ENCODE results near the gene APP.

The APP gene

DNA sequence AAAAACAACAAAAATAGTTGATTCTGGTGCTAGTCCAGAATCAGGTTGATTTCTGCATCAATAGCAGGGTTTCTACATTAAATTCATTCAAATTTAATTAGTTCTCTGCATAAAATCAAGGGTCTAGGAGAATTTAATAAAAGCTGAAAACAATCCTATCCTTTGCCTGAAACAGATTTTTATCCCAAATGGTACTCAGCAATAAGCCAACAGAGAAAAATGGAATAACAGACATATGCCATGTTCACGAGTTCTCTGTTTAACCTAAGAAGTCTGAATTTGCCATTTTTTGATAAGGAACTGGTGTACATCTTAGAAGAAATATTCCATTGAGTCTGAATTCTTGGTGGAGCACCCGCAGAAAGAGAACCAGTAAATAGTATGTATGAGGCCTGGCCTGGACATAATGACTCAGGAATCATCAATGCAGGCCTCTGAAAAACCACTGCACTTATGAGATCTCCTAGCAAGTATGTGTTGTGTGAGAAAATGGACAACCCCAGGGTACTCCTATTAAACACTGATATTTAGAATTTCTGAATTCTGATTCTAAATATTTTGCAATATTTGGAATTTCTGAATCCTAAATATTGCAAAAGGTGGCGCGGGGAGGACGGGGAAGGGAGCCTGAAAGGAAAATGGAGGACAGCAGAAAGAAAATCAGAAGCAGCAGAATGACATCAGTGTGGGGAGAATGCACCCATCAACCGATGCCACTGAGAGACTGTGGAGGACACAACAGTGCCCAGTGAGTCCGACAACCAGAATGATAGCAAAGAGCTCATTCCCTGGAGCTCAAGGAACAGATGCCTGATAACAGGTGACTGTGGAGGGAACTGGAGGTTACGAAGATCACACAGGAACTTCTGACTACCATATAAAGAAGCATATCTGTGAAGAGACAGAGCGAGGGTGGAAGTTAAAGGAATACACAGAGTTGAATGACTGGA lies 97.6 kb downstream of the APP start:
- DNase-seq (ENCODE audit: insufficient read length) (no peak), FAIRE-seq (no peak)
- TF ChIP-seq POLR2A (IDR thresholded peaks at IDR 0.05; ENCODE audit: low read depth, low read length) (no peak), TAF1 (IDR thresholded peaks at IDR 0.05; ENCODE audit: borderline replicate concordance, low read depth, low read length) (no peak), POLR2AphosphoS5 (IDR thresholded peaks at IDR 0.05; ENCODE audit: low read depth, low read length) (no peak)

DNA sequence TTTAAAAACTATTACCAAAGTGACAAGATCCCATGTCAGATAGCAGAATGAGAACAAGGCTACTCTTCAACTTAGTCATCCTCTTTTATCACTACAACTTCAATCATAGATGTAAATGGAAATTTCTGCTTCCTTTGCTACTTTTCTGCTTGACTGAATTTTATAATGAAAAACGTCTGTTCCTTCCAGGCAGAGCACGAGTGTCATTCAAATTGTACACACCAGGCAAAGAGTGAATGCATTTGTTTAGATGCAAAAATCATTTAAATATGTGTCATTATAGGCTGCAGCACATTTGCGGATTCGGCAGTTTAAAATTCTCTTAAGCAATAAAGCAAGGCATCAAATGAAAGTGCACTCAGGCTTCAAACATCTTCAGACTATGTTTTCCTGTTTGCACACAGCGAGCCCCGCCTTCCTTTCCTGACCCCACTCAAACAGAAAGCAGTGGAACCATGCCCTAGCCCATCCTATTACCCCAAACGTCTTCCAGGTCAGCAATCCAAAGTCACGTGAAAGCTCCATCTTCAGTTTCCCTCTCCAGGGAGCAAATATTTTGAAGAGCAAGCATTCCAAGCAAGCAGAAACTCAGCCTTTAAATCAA lies 99.6 kb downstream of the APP start:
- no peak for TF ChIP-seq POLR2A (IDR thresholded peaks at IDR 0.05; ENCODE audit: low read depth, low read length)
- no peak for TF ChIP-seq POLR2AphosphoS5 (IDR thresholded peaks at IDR 0.05; ENCODE audit: low read depth, low read length)
- TF ChIP-seq TAF1 (IDR thresholded peaks at IDR 0.05; ENCODE audit: borderline replicate concordance, low read depth, low read length) = no peak
- FAIRE-seq (peak; percentile 77), DNase-seq (ENCODE audit: insufficient read length) (no peak)

DNA sequence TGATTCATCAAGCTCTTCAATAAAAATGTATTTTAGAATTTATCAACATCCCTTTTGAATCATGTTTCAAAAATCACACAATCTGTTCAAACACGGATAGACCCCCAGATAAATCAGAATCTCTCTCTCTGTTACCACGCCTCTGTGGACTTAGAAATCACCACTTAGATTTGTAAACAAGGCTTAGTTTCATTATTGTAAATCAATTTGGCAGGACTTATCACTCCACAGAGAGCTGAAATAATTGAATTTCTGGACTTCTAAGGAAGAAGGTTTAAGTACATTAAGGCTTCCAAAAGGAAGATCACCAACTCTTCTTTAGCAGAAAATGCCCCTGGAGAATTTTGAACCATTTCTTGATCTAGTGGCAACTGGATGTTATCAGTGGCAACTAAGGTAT lies 100.4 kb downstream of the APP start:
- peak; percentile 72 for FAIRE-seq
- TF ChIP-seq POLR2AphosphoS5 (IDR thresholded peaks at IDR 0.05; ENCODE audit: low read depth, low read length) (no peak), POLR2A (IDR thresholded peaks at IDR 0.05; ENCODE audit: low read depth, low read length) (no peak), TAF1 (IDR thresholded peaks at IDR 0.05; ENCODE audit: borderline replicate concordance, low read depth, low read length) (no peak)

GRCh38 chr21:26068776-26069175 lies 101.8 kb downstream of the APP start:
- DNase-seq (ENCODE audit: insufficient read length) (no peak), FAIRE-seq (no peak)
- TF ChIP-seq TAF1 (IDR thresholded peaks at IDR 0.05; ENCODE audit: borderline replicate concordance, low read depth, low read length) (no peak), POLR2A (IDR thresholded peaks at IDR 0.05; ENCODE audit: low read depth, low read length) (no peak), POLR2AphosphoS5 (IDR thresholded peaks at IDR 0.05; ENCODE audit: low read depth, low read length) (no peak)

More for the DNA sequence above, 100.4 kb downstream of the APP start:
- DNase-seq (ENCODE audit: insufficient read length) = no peak

GRCh38 chr21:26067836-26068594 lies 102.6 kb downstream of the APP start:
- FAIRE-seq (peak; percentile 36), DNase-seq (ENCODE audit: insufficient read length) (no peak)
- TF ChIP-seq POLR2A (IDR thresholded peaks at IDR 0.05; ENCODE audit: low read depth, low read length) (no peak), POLR2AphosphoS5 (IDR thresholded peaks at IDR 0.05; ENCODE audit: low read depth, low read length) (no peak), TAF1 (IDR thresholded peaks at IDR 0.05; ENCODE audit: borderline replicate concordance, low read depth, low read length) (no peak)

GRCh38 chr21:26064506-26064905 lies 106.1 kb downstream of the APP start:
- no peak for TF ChIP-seq POLR2AphosphoS5 (IDR thresholded peaks at IDR 0.05; ENCODE audit: low read depth, low read length)
- TF ChIP-seq TAF1 (IDR thresholded peaks at IDR 0.05; ENCODE audit: borderline replicate concordance, low read depth, low read length) = no peak
- no peak for TF ChIP-seq POLR2A (IDR thresholded peaks at IDR 0.05; ENCODE audit: low read depth, low read length)
- FAIRE-seq (no peak), DNase-seq (ENCODE audit: insufficient read length) (no peak)

GRCh38 chr21:26061437-26061836 lies 109.1 kb downstream of the APP start:
- no peak for TF ChIP-seq TAF1 (IDR thresholded peaks at IDR 0.05; ENCODE audit: borderline replicate concordance, low read depth, low read length)
- no peak for TF ChIP-seq POLR2AphosphoS5 (IDR thresholded peaks at IDR 0.05; ENCODE audit: low read depth, low read length)
- FAIRE-seq = no peak

GRCh38 chr21:26060335-26061115 lies 110.0 kb downstream of the APP start:
- TF ChIP-seq POLR2A (IDR thresholded peaks at IDR 0.05; ENCODE audit: low read depth, low read length) (no peak), POLR2AphosphoS5 (IDR thresholded peaks at IDR 0.05; ENCODE audit: low read depth, low read length) (no peak), TAF1 (IDR thresholded peaks at IDR 0.05; ENCODE audit: borderline replicate concordance, low read depth, low read length) (no peak)
- FAIRE-seq (no peak), DNase-seq (ENCODE audit: insufficient read length) (no peak)

More at GRCh38 chr21:26061437-26061836, 109.1 kb downstream of the APP start:
- no peak for DNase-seq (ENCODE audit: insufficient read length)

GRCh38 chr21:26057477-26058170 lies 112.9 kb downstream of the APP start:
- no peak for FAIRE-seq
- no peak for DNase-seq (ENCODE audit: insufficient read length)
- TF ChIP-seq POLR2AphosphoS5 (IDR thresholded peaks at IDR 0.05; ENCODE audit: low read depth, low read length) (no peak), TAF1 (IDR thresholded peaks at IDR 0.05; ENCODE audit: borderline replicate concordance, low read depth, low read length) (no peak), POLR2A (IDR thresholded peaks at IDR 0.05; ENCODE audit: low read depth, low read length) (no peak)

DNA sequence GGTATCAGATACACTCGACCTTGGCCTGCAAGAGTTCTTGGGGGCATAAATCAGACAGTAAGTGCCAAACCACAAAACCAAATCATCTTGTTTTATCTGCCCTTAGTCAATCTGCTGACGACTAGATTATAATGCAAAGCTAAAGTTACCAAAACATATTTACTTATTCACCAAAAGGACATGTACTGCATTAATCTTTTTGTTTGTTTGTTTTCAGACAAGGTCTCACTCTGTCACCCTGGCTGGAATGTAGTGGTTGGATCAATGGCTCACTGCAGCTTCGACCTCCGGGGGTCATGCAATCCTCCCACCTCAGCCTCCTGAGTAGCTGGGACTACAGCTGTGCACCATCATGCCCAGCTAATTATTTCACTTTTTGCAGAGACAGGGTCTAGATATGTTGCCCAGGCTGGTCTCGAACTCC lies 114.7 kb downstream of the APP start:
- TF ChIP-seq TAF1 (IDR thresholded peaks at IDR 0.05; ENCODE audit: borderline replicate concordance, low read depth, low read length) (no peak), POLR2A (IDR thresholded peaks at IDR 0.05; ENCODE audit: low read depth, low read length) (no peak), POLR2AphosphoS5 (IDR thresholded peaks at IDR 0.05; ENCODE audit: low read depth, low read length) (no peak)
- FAIRE-seq = no peak
- no peak for DNase-seq (ENCODE audit: insufficient read length)
